WTC11 (cell line): ENCODE measurements around the gene CTSA. TPM values are rescaled to one million over a fixed set of nuclear protein-coding genes. Genes with fewer than 3 reads are reported as not detected.
A peak's percentile ranks its signal among the peaks of the same experiment; 100 is the strongest.

Source experiments
- ATAC-seq: fragments of 200-7000 bp; cut with Tn5 transposase; 2 replicates; pipeline ENCODE4 v1.10.0; 2021; ENCODE audit warnings: mild to moderate bottlenecking, moderate library complexity
- CTCF ChIA-PET: fragments of 300-600 bp; sonication (Branson Sonifier 250); formaldehyde crosslinking; loops from one replicate; lab custom pipeline; 2021; ENCODE audit warnings: antibody characterized with exemption; lab: Charles Lee
- POLR2A ChIA-PET: fragments of 350-600 bp; sonication (Branson Sonifier 250); formaldehyde crosslinking; loops from one replicate; lab custom pipeline; 2021; ENCODE audit warnings: antibody characterized with exemption; lab: Charles Lee
- DNase-seq: peaks from one replicate; pipeline ENCODE4 v3.0.0; 2021; ENCODE audit warnings: low spot score
- H3K27ac Mint-ChIP-seq: 2 replicates; pipeline ENCODE4 v1.8.0; 2021; ENCODE audit warnings: mixed read lengths
- H3K27me3 Mint-ChIP-seq: 2 replicates; pipeline ENCODE4 v1.8.0; 2021; ENCODE audit warnings: low read depth, mild to moderate bottlenecking, moderate library complexity, mixed read lengths
- H3K36me3 Mint-ChIP-seq: 2 replicates; pipeline ENCODE4 v1.8.0; 2021; ENCODE audit warnings: mixed read lengths
- H3K4me1 Mint-ChIP-seq: 2 replicates; pipeline ENCODE4 v1.8.0; 2022; ENCODE audit warnings: mixed read lengths
- H3K4me3 Mint-ChIP-seq: 2 replicates; pipeline ENCODE4 v1.8.0; 2021; ENCODE audit warnings: mild to moderate bottlenecking, moderate library complexity, mixed read lengths
- H3K9me3 Mint-ChIP-seq: 2 replicates; pipeline ENCODE4 v1.8.0; 2021; ENCODE audit warnings: mixed read lengths
- ATF1 ChIP-seq: sonication (generic); formaldehyde crosslinking; IDR thresholded peaks from 2 replicates; pipeline ENCODE4 v1.8.1; 2023; ENCODE audit warnings: mild to moderate bottlenecking, moderate library complexity, missing genetic modification reagents
- ELF4 ChIP-seq: sonication (generic); formaldehyde crosslinking; IDR thresholded peaks from 2 replicates; pipeline ENCODE4 v1.8.1; 2022; ENCODE audit warnings: low read depth, mild to moderate bottlenecking, moderate library complexity, missing genetic modification reagents
- GABPB1 ChIP-seq: sonication (generic); formaldehyde crosslinking; IDR thresholded peaks from 2 replicates; pipeline ENCODE4 v1.8.1; 2023; ENCODE audit warnings: mild to moderate bottlenecking, missing genetic modification reagents
- GRHL2 ChIP-seq: fragments of 250-450 bp; sonication (Bioruptor Pico); IDR thresholded peaks from 2 replicates; pipeline ENCODE4 v1.8.0; 2022; ENCODE audit warnings: mild to moderate bottlenecking, moderate library complexity; ENCODE audit not compliant: insufficient replicate concordance, severe bottlenecking
- JUN ChIP-seq: sonication (generic); formaldehyde crosslinking; IDR thresholded peaks from 2 replicates; pipeline ENCODE4 v1.8.0; 2023; ENCODE audit warnings: mild to moderate bottlenecking, missing genetic modification reagents
- NFE2L1 ChIP-seq: sonication (generic); formaldehyde crosslinking; IDR thresholded peaks from 2 replicates; pipeline ENCODE4 v1.8.1; 2023; ENCODE audit warnings: missing genetic modification reagents
- NFYB ChIP-seq: sonication (generic); formaldehyde crosslinking; conservative IDR thresholded peaks from 2 replicates; pipeline ENCODE4 v1.8.0; 2022; ENCODE audit warnings: low read depth, missing genetic modification reagents
- RELA ChIP-seq: sonication (generic); formaldehyde crosslinking; IDR thresholded peaks from 2 replicates; pipeline ENCODE4 v1.8.1; 2022; ENCODE audit warnings: missing genetic modification reagents, mild to moderate bottlenecking, borderline replicate concordance
- SMAD4 ChIP-seq: sonication (generic); formaldehyde crosslinking; IDR thresholded peaks from 2 replicates; pipeline ENCODE4 v1.8.0; 2022; ENCODE audit warnings: mild to moderate bottlenecking, missing genetic modification reagents
- SOX15 ChIP-seq: fragments of 250-450 bp; sonication (Bioruptor Pico); IDR thresholded peaks from 2 replicates; pipeline ENCODE4 v1.9.0; 2021; ENCODE audit warnings: mild to moderate bottlenecking
- TEAD4 ChIP-seq: sonication (generic); formaldehyde crosslinking; IDR thresholded peaks from 2 replicates; pipeline ENCODE4 v1.8.0; 2022; ENCODE audit warnings: mild to moderate bottlenecking, missing genetic modification reagents
- ZBTB21 ChIP-seq: sonication (generic); formaldehyde crosslinking; IDR thresholded peaks from 2 replicates; pipeline ENCODE4 v1.8.1; 2023; ENCODE audit warnings: mild to moderate bottlenecking, missing genetic modification reagents, borderline replicate concordance
- ZNF232 ChIP-seq: sonication (generic); formaldehyde crosslinking; IDR thresholded peaks from 2 replicates; pipeline ENCODE4 v1.8.0; 2022; ENCODE audit warnings: mild to moderate bottlenecking, missing genetic modification reagents
- total RNA-seq: library from RNA; stranded (reverse); gene quantifications from 3 replicates; pipeline ENCODE4 v1.2.3, GENCODE V29; 2021
- TF ChIP-seq, protein P1 (sequence below): sonication (generic); formaldehyde crosslinking; IDR thresholded peaks from 2 replicates; pipeline ENCODE4 v1.8.1; 2022; ENCODE audit warnings: mild to moderate bottlenecking, missing genetic modification reagents, moderate library complexity, borderline replicate concordance
- TF ChIP-seq, protein P2 (sequence below): fragments of 250-450 bp; sonication (Bioruptor Pico); IDR thresholded peaks from 2 replicates; pipeline ENCODE4 v1.9.0; 2021; ENCODE audit warnings: mild to moderate bottlenecking, borderline replicate concordance
- TF ChIP-seq, protein P3 (sequence below): sonication (generic); formaldehyde crosslinking; IDR thresholded peaks from 2 replicates; pipeline ENCODE4 v1.8.0; 2022; ENCODE audit warnings: mild to moderate bottlenecking, missing genetic modification reagents
- TF ChIP-seq, protein P4 (sequence below): sonication (generic); formaldehyde crosslinking; IDR thresholded peaks from 2 replicates; pipeline ENCODE4 v1.8.1; 2023; ENCODE audit warnings: mild to moderate bottlenecking, missing genetic modification reagents
- TF ChIP-seq, protein P5 (sequence below): fragments of 250-450 bp; sonication (Bioruptor Pico); IDR thresholded peaks from 2 replicates; pipeline ENCODE4 v1.8.0; 2021; ENCODE audit warnings: mild to moderate bottlenecking
- TF ChIP-seq, protein P6 (sequence below): sonication (generic); formaldehyde crosslinking; IDR thresholded peaks from 2 replicates; pipeline ENCODE4 v1.8.1; 2022; ENCODE audit warnings: low read depth, mild to moderate bottlenecking, moderate library complexity, missing genetic modification reagents, borderline replicate concordance

CTSA gene
- total RNA-seq, 1 experiment from 2014 or later, result 48.3 TPM

DNA sequence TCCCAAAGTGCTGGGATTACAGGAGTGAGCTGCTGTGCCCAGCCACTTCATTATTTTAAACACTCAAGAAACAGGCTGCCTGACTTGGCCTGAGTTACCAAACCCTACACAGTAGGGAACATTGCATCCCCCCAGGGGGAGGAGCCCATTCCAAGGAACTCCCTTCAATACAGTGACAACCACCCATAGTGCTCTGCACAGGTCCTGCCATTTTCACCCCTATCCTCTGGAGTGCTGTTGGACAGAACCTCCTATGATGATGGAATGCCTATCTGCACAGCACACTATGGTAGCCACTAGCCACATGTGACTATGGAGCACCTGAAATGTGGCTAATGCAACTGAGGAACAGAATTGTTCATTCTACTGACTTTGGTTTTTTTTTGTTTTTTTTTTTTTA lies 45.7 kb upstream of the CTSA start:
- no peaks in the 10 kb centered on the region for H3K4me1 Mint-ChIP-seq
- DNase-seq, result no peak
- no peak overlapping the region for H3K27ac Mint-ChIP-seq
- CTCF ChIA-PET, result interaction anchor here (1.0 kb wide), 1 partner anchor 21 kb away, joined by 3 read pairs; no protein-coding TSS in a partner anchor
- no peaks in the 10 kb centered on the region for H3K27me3 Mint-ChIP-seq
- no peak overlapping the region for H3K4me3 Mint-ChIP-seq
- peaks cover 38% of the 10 kb centered on the region for H3K36me3 Mint-ChIP-seq
- no peaks in the 10 kb centered on the region for H3K9me3 Mint-ChIP-seq
- POLR2A ChIA-PET, result interaction anchor here (0.6 kb wide), 1 partner anchor 45 kb away, joined by 4 read pairs; no protein-coding TSS in a partner anchor
- no peak for TF ChIP-seq NFYB (CRISPR knock-in tag)
- TF ChIP-seq SMAD4 (CRISPR knock-in tag), result no peak
- TF ChIP-seq, protein P1, sequence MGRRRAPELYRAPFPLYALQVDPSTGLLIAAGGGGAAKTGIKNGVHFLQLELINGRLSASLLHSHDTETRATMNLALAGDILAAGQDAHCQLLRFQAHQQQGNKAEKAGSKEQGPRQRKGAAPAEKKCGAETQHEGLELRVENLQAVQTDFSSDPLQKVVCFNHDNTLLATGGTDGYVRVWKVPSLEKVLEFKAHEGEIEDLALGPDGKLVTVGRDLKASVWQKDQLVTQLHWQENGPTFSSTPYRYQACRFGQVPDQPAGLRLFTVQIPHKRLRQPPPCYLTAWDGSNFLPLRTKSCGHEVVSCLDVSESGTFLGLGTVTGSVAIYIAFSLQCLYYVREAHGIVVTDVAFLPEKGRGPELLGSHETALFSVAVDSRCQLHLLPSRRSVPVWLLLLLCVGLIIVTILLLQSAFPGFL (CRISPR knock-in tag), result no peak
- ATAC-seq, result peak; percentile 27; the same call in 1 of the 2 replicates

DNA sequence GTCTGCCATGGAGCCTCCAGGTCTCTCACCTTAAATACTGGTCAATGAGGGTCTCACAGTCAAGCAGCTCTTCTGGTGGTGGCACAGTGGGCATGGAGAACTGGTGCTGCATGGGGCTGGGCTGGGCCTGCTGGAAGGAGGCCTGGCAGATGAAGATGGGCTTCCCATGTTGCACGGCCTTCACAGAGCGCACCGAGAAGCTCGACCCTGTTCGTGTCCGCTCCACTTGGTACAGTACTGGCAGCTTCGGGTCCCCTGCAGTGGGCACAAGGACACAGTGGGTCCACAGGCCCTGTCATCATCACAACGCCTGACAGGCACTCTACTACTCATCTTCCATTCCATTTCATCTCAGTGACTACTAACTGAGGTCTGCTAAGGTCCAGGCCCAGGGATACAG lies 42.7 kb upstream of the CTSA start:
- Mint-ChIP-seq H3K9me3 (no peaks in the 10 kb centered on the region), H3K4me1 (peaks cover 22% of the 10 kb centered on the region), H3K27me3 (no peaks in the 10 kb centered on the region), H3K4me3 (no peak overlapping the region), H3K27ac (peak overlapping the region; percentile 69; the same call in 1 of the 2 replicates), H3K36me3 (peaks cover 34% of the 10 kb centered on the region)
- CTCF ChIA-PET, result interaction anchor here (2.0 kb wide), 1 partner anchor 41 kb away, joined by 4 read pairs; no protein-coding TSS in a partner anchor
- ATAC-seq (no peak), DNase-seq (no peak)
- TF ChIP-seq RELA (no peak), ATF1 (no peak), SOX15 (CRISPR knock-in tag) (no peak), ZBTB21 (no peak)
- TF ChIP-seq, protein P2, sequence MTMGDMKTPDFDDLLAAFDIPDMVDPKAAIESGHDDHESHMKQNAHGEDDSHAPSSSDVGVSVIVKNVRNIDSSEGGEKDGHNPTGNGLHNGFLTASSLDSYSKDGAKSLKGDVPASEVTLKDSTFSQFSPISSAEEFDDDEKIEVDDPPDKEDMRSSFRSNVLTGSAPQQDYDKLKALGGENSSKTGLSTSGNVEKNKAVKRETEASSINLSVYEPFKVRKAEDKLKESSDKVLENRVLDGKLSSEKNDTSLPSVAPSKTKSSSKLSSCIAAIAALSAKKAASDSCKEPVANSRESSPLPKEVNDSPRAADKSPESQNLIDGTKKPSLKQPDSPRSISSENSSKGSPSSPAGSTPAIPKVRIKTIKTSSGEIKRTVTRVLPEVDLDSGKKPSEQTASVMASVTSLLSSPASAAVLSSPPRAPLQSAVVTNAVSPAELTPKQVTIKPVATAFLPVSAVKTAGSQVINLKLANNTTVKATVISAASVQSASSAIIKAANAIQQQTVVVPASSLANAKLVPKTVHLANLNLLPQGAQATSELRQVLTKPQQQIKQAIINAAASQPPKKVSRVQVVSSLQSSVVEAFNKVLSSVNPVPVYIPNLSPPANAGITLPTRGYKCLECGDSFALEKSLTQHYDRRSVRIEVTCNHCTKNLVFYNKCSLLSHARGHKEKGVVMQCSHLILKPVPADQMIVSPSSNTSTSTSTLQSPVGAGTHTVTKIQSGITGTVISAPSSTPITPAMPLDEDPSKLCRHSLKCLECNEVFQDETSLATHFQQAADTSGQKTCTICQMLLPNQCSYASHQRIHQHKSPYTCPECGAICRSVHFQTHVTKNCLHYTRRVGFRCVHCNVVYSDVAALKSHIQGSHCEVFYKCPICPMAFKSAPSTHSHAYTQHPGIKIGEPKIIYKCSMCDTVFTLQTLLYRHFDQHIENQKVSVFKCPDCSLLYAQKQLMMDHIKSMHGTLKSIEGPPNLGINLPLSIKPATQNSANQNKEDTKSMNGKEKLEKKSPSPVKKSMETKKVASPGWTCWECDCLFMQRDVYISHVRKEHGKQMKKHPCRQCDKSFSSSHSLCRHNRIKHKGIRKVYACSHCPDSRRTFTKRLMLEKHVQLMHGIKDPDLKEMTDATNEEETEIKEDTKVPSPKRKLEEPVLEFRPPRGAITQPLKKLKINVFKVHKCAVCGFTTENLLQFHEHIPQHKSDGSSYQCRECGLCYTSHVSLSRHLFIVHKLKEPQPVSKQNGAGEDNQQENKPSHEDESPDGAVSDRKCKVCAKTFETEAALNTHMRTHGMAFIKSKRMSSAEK (CRISPR knock-in tag), result no peak
- POLR2A ChIA-PET, result no interaction called here

DNA sequence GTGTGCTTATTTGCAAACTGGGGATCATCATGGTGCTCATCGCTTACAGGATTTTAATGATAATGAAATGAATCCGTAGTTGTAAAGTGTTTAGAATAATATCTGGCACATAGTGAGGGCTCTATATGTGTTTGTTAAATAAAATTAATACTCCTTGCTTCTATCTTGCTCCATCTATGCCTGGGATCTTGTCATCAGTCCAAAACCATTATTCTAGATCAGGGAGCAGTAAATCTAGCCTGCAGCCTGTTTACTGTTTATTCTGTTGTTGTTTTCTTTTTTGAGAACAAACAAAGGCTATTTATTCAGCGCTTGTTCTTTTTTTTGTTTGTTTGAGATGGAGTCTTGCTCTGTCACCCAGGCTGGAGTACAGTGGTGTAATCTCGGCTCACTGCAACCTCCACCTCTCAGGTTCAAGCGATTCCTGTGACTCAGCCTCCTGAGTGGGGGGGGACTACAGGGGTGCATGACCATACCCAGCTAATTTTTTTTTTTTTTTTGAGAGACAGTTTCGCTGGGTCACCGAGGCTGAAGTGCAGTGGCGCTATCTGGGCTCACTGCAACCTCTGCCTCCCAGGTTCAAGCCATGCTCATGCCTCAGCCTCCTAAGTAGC lies 42.1 kb upstream of the CTSA start:
- peaks cover 32% of the 10 kb centered on the region for H3K36me3 Mint-ChIP-seq
- DNase-seq, result no peak
- H3K4me1 Mint-ChIP-seq, result peaks cover 28% of the 10 kb centered on the region
- no peak for ATAC-seq
- no peak overlapping the region for H3K4me3 Mint-ChIP-seq
- H3K27ac Mint-ChIP-seq, result peak overlapping the region; percentile 69; the same call in 1 of the 2 replicates
- ChIA-PET POLR2A (interaction anchor here (0.7 kb wide), 1 partner anchor 18 kb away, joined by 7 read pairs; no protein-coding TSS in a partner anchor), CTCF (interaction anchor here (2.0 kb wide), 1 partner anchor 41 kb away, joined by 4 read pairs; no protein-coding TSS in a partner anchor)
- no peaks in the 10 kb centered on the region for H3K27me3 Mint-ChIP-seq
- no peaks in the 10 kb centered on the region for H3K9me3 Mint-ChIP-seq
- TF ChIP-seq, protein P3, sequence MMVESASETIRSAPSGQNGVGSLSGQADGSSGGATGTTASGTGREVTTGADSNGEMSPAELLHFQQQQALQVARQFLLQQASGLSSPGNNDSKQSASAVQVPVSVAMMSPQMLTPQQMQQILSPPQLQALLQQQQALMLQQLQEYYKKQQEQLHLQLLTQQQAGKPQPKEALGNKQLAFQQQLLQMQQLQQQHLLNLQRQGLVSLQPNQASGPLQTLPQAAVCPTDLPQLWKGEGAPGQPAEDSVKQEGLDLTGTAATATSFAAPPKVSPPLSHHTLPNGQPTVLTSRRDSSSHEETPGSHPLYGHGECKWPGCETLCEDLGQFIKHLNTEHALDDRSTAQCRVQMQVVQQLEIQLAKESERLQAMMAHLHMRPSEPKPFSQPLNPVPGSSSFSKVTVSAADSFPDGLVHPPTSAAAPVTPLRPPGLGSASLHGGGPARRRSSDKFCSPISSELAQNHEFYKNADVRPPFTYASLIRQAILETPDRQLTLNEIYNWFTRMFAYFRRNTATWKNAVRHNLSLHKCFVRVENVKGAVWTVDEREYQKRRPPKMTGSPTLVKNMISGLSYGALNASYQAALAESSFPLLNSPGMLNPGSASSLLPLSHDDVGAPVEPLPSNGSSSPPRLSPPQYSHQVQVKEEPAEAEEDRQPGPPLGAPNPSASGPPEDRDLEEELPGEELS (CRISPR knock-in tag), result no peak
- TF ChIP-seq GABPB1 (no peak), ELF4 (CRISPR knock-in tag) (no peak), JUN (CRISPR knock-in tag) (no peak), ATF1 (no peak), ZNF232 (no peak), TEAD4 (CRISPR knock-in tag) (no peak), NFE2L1 (CRISPR knock-in tag) (no peak), SMAD4 (CRISPR knock-in tag) (no peak), GRHL2 (CRISPR knock-in tag) (no peak)
- TF ChIP-seq, protein P4, sequence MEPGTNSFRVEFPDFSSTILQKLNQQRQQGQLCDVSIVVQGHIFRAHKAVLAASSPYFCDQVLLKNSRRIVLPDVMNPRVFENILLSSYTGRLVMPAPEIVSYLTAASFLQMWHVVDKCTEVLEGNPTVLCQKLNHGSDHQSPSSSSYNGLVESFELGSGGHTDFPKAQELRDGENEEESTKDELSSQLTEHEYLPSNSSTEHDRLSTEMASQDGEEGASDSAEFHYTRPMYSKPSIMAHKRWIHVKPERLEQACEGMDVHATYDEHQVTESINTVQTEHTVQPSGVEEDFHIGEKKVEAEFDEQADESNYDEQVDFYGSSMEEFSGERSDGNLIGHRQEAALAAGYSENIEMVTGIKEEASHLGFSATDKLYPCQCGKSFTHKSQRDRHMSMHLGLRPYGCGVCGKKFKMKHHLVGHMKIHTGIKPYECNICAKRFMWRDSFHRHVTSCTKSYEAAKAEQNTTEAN (CRISPR knock-in tag), result no peak
- TF ChIP-seq, protein P5, sequence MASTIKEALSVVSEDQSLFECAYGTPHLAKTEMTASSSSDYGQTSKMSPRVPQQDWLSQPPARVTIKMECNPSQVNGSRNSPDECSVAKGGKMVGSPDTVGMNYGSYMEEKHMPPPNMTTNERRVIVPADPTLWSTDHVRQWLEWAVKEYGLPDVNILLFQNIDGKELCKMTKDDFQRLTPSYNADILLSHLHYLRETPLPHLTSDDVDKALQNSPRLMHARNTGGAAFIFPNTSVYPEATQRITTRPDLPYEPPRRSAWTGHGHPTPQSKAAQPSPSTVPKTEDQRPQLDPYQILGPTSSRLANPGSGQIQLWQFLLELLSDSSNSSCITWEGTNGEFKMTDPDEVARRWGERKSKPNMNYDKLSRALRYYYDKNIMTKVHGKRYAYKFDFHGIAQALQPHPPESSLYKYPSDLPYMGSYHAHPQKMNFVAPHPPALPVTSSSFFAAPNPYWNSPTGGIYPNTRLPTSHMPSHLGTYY (CRISPR knock-in tag), result no peak
- TF ChIP-seq, protein P6, sequence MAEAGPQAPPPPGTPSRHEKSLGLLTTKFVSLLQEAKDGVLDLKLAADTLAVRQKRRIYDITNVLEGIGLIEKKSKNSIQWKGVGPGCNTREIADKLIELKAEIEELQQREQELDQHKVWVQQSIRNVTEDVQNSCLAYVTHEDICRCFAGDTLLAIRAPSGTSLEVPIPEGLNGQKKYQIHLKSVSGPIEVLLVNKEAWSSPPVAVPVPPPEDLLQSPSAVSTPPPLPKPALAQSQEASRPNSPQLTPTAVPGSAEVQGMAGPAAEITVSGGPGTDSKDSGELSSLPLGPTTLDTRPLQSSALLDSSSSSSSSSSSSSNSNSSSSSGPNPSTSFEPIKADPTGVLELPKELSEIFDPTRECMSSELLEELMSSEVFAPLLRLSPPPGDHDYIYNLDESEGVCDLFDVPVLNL (CRISPR knock-in tag), result no peak
